KMS-11 (cell line): ENCODE measurements around the gene THSD7A.

Experiments
- H2AFZ ChIP-seq: fragments of 200-600 bp; sonication (generic); 2 replicates; pipeline ENCODE4 v1.6.1; 2016; ENCODE audit warnings: antibody characterized with exemption, mixed run types, low read depth
- H3K27ac ChIP-seq: fragments of 200-600 bp; sonication (generic); 2 replicates; pipeline ENCODE4 v1.6.1; 2016; ENCODE audit warnings: mild to moderate bottlenecking, mixed run types
- H3K27me3 ChIP-seq: fragments of 200-600 bp; sonication (generic); 2 replicates; pipeline ENCODE4 v1.6.1; 2017; ENCODE audit warnings: mild to moderate bottlenecking, low read depth, mixed run types, moderate library complexity; ENCODE audit not compliant: insufficient read depth
- H3K36me3 ChIP-seq: fragments of 200-600 bp; sonication (generic); 2 replicates; pipeline ENCODE4 v1.6.1; 2017; ENCODE audit warnings: mild to moderate bottlenecking, mixed run types; ENCODE audit not compliant: insufficient read depth
- H3K4me1 ChIP-seq: fragments of 200-600 bp; sonication (generic); 2 replicates; pipeline ENCODE4 v1.6.1; 2016; ENCODE audit warnings: mild to moderate bottlenecking, low read depth, mixed run types; ENCODE audit not compliant: poor library complexity, severe bottlenecking
- H3K4me2 ChIP-seq: fragments of 200-600 bp; sonication (generic); 2 replicates; pipeline ENCODE4 v1.7.0; 2016; ENCODE audit warnings: mild to moderate bottlenecking, mixed run types
- H3K4me3 ChIP-seq: fragments of 200-600 bp; sonication (generic); IDR thresholded peaks from 2 replicates; pipeline ENCODE4 v1.6.1; 2017; ENCODE audit warnings: low read depth, low read length, mixed read lengths; ENCODE audit not compliant: insufficient read depth
- H3K79me2 ChIP-seq: fragments of 200-600 bp; sonication (generic); 2 replicates; pipeline ENCODE4 v1.6.1; 2016; ENCODE audit warnings: low read depth, mixed run types; ENCODE audit not compliant: insufficient read depth
- H3K9ac ChIP-seq: fragments of 200-600 bp; sonication (generic); 2 replicates; pipeline ENCODE4 v1.6.1; 2016; ENCODE audit warnings: mild to moderate bottlenecking, mixed run types
- H4K20me1 ChIP-seq: fragments of 200-600 bp; sonication (generic); 2 replicates; pipeline ENCODE4 v1.6.1; 2016; ENCODE audit warnings: mild to moderate bottlenecking, mixed run types; ENCODE audit not compliant: insufficient read depth
- CTCF ChIP-seq: fragments of 200-600 bp; sonication (generic); conservative IDR thresholded peaks from 2 replicates; pipeline ENCODE4 v1.6.1; 2017; ENCODE audit warnings: low read depth, mild to moderate bottlenecking, antibody characterized with exemption, low read length, moderate library complexity, mixed read lengths

THSD7A gene

GRCh38 chr7:11707606-11708193 lies 124.3 kb downstream of the THSD7A start:
- no peak overlapping the region for H2AFZ ChIP-seq
- H3K27me3 ChIP-seq: no peaks in the 10 kb centered on the region

GRCh38 chr7:11706666-11707605 lies 125.1 kb downstream of the THSD7A start:
- no peak overlapping the region for H3K4me3 ChIP-seq
- no peaks in the 10 kb centered on the region for H3K27me3 ChIP-seq
- H2AFZ ChIP-seq: no peak overlapping the region
- no peak for TF ChIP-seq CTCF
- H3K9ac ChIP-seq: no peak overlapping the region
- H3K4me2 ChIP-seq: no peak overlapping the region
- no peaks in the 10 kb centered on the region for H3K4me1 ChIP-seq
- H3K27ac ChIP-seq: no peak overlapping the region
- no peaks in the 10 kb centered on the region for H3K36me3 ChIP-seq
- H4K20me1 ChIP-seq: no peaks in the 10 kb centered on the region
- H3K79me2 ChIP-seq: no peaks in the 10 kb centered on the region

More at GRCh38 chr7:11707606-11708193, 124.3 kb downstream of the THSD7A start:
- Histone ChIP-seq H4K20me1 (no peaks in the 10 kb centered on the region), H3K79me2 (no peaks in the 10 kb centered on the region), H3K4me1 (no peaks in the 10 kb centered on the region), H3K4me3 (no peak overlapping the region), H3K27ac (no peak overlapping the region), H3K9ac (no peak overlapping the region), H3K36me3 (no peaks in the 10 kb centered on the region), H3K4me2 (no peak overlapping the region)
- no peak for TF ChIP-seq CTCF

DNA sequence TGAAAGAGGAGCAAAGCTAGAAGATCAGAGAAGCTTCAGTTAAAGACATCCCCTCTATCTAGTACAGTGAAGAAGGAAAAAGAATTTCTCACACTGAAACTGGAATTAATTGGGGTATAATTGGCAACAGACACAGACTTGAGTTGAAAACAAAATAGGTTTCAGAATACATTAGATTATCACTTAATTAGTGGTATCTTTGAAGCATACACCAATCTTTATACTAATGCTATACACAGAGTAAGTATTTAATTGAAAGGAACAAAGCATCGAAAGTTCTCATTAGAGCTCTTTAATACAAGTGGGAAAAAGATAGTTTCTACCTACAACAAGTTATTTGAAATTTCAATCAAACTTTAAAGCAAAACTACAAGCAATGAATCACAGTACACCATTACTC lies 128.2 kb downstream of the THSD7A start:
- no peak overlapping the region for H3K4me3 ChIP-seq
- no peaks in the 10 kb centered on the region for H3K4me1 ChIP-seq
- no peak for TF ChIP-seq CTCF
- H3K79me2 ChIP-seq: no peaks in the 10 kb centered on the region
- no peaks in the 10 kb centered on the region for H4K20me1 ChIP-seq
- H3K27me3 ChIP-seq: no peaks in the 10 kb centered on the region
- H2AFZ ChIP-seq: no peak overlapping the region
- no peak overlapping the region for H3K4me2 ChIP-seq
- no peak overlapping the region for H3K27ac ChIP-seq
- H3K36me3 ChIP-seq: no peaks in the 10 kb centered on the region
- H3K9ac ChIP-seq: no peak overlapping the region

GRCh38 chr7:11702938-11703337 lies 129.1 kb downstream of the THSD7A start:
- Histone ChIP-seq H3K9ac (no peak overlapping the region), H2AFZ (no peak overlapping the region), H4K20me1 (no peaks in the 10 kb centered on the region), H3K27me3 (no peaks in the 10 kb centered on the region), H3K4me2 (no peak overlapping the region), H3K36me3 (no peaks in the 10 kb centered on the region), H3K79me2 (no peaks in the 10 kb centered on the region), H3K4me1 (no peaks in the 10 kb centered on the region), H3K4me3 (no peak overlapping the region), H3K27ac (no peak overlapping the region)
- TF ChIP-seq CTCF: no peak
